GM23338 (cell line): ENCODE results near the gene MBD1. TPM values are rescaled to one million over a fixed set of nuclear protein-coding genes. Genes with fewer than 3 reads are reported as not detected.

Source experiments
- ATAC-seq: fragments of 200-7000 bp; cut with Tn5 transposase; 3 replicates; pipeline ENCODE4 v1.9.1; 2020
- DNase-seq: peaks from one replicate; pipeline ENCODE4 v3.0.0-alpha.2; 2015; ENCODE audit warnings: low spot score
- H2AFZ ChIP-seq: fragments of 200-600 bp; sonication (generic); 2 replicates; pipeline ENCODE4 v1.8.0; 2016; ENCODE audit warnings: antibody characterized with exemption, mild to moderate bottlenecking, moderate library complexity
- H3F3A ChIP-seq: fragments of 200-600 bp; sonication (generic); replicated peaks from 2 replicates; pipeline ENCODE4 v1.8.0; 2017; ENCODE audit warnings: antibody characterized with exemption, mixed run types, low read depth
- H3K27ac ChIP-seq: fragments of 200-600 bp; sonication (generic); 2 replicates; pipeline ENCODE4 v1.6.1; 2016; ENCODE audit warnings: low read depth
- H3K27me3 ChIP-seq: fragments of 200-600 bp; sonication (generic); 2 replicates; pipeline ENCODE4 v1.8.0; 2016; ENCODE audit warnings: mild to moderate bottlenecking, mixed run types, moderate library complexity; ENCODE audit not compliant: insufficient read depth
- H3K36me3 ChIP-seq: fragments of 200-600 bp; sonication (generic); 2 replicates; pipeline ENCODE4 v1.8.0; 2016; ENCODE audit warnings: mild to moderate bottlenecking; ENCODE audit not compliant: insufficient read depth
- H3K4me1 ChIP-seq: fragments of 200-600 bp; sonication (generic); 2 replicates; pipeline ENCODE4 v1.8.0; 2016; ENCODE audit warnings: mild to moderate bottlenecking, moderate library complexity; ENCODE audit not compliant: insufficient read depth
- H3K4me2 ChIP-seq: fragments of 200-600 bp; sonication (generic); 2 replicates; pipeline ENCODE4 v1.7.1; 2017; ENCODE audit warnings: mixed run types
- H3K4me3 ChIP-seq: fragments of 200-600 bp; sonication (generic); 2 replicates; pipeline ENCODE4 v1.6.1; 2016; ENCODE audit warnings: mixed run types
- H3K79me2 ChIP-seq: fragments of 200-600 bp; sonication (generic); replicated peaks from 2 replicates; pipeline ENCODE4 v1.8.0; 2017; ENCODE audit warnings: mild to moderate bottlenecking; ENCODE audit not compliant: insufficient read depth
- H3K9me2 ChIP-seq: fragments of 200-600 bp; sonication (generic); 2 replicates; pipeline ENCODE4 v1.8.0; 2017; ENCODE audit not compliant: insufficient read depth
- H4K20me1 ChIP-seq: fragments of 200-600 bp; sonication (generic); replicated peaks from 2 replicates; pipeline ENCODE4 v1.8.0; 2017; ENCODE audit warnings: mild to moderate bottlenecking; ENCODE audit not compliant: insufficient read depth
- H3K27ac Mint-ChIP-seq: 2 replicates; pipeline ENCODE4 v1.8.0; 2020; ENCODE audit warnings: inconsistent platforms, mild to moderate bottlenecking, moderate library complexity, mixed read lengths
- H3K27me3 Mint-ChIP-seq: 3 replicates; pipeline ENCODE4 v1.8.0; 2022; ENCODE audit warnings: low read depth, mild to moderate bottlenecking, moderate library complexity, mixed read lengths, inconsistent platforms; ENCODE audit not compliant: insufficient read depth, poor library complexity
- H3K36me3 Mint-ChIP-seq: 3 replicates; pipeline ENCODE4 v1.8.0; 2021; ENCODE audit warnings: low read depth, mild to moderate bottlenecking, inconsistent platforms, moderate library complexity, mixed read lengths
- H3K4me1 Mint-ChIP-seq: 3 replicates; pipeline ENCODE4 v1.8.0; 2020; ENCODE audit warnings: mild to moderate bottlenecking, inconsistent platforms, mixed read lengths
- H3K4me3 Mint-ChIP-seq: 3 replicates; pipeline ENCODE4 v1.8.0; 2021; ENCODE audit warnings: moderate library complexity, mild to moderate bottlenecking, inconsistent platforms, mixed read lengths
- H3K9me3 Mint-ChIP-seq: 3 replicates; pipeline ENCODE4 v1.8.0; 2020; ENCODE audit warnings: moderate library complexity, mild to moderate bottlenecking, inconsistent platforms, mixed read lengths
- CREB1 ChIP-seq: fragments of 250-450 bp; sonication (Bioruptor Pico); IDR thresholded peaks from 2 replicates; pipeline ENCODE4 v1.5.0; 2020; ENCODE audit warnings: low read depth, mild to moderate bottlenecking, moderate library complexity
- ETS1 ChIP-seq: IDR thresholded peaks from 2 replicates; pipeline ENCODE4 v1.6.1; 2016; ENCODE audit warnings: antibody characterized with exemption
- EZH2 ChIP-seq: fragments of 200-600 bp; sonication (generic); IDR thresholded peaks from one replicate; pipeline ENCODE4 v1.8.0; 2017; ENCODE audit warnings: antibody characterized with exemption, mild to moderate bottlenecking, low read depth; ENCODE audit not compliant: unreplicated experiment
- EZH2phosphoT487 ChIP-seq: fragments of 200-600 bp; sonication (generic); IDR thresholded peaks from one replicate; pipeline ENCODE4 v1.8.1; 2018; ENCODE audit warnings: antibody characterized with exemption; ENCODE audit not compliant: unreplicated experiment
- JUNB ChIP-seq: IDR thresholded peaks from one replicate; pipeline ENCODE4 v1.6.1; 2016; ENCODE audit warnings: antibody characterized with exemption; ENCODE audit not compliant: unreplicated experiment
- NANOG ChIP-seq: IDR thresholded peaks from 2 replicates; pipeline ENCODE4 v1.6.1; 2016; ENCODE audit warnings: antibody characterized with exemption, borderline replicate concordance
- POLR2AphosphoS5 ChIP-seq: IDR thresholded peaks from 2 replicates; pipeline ENCODE4 v1.6.1; 2016; ENCODE audit warnings: antibody characterized with exemption, low read depth
- STAT1 ChIP-seq: IDR thresholded peaks from one replicate; pipeline ENCODE4 v1.6.1; 2016; ENCODE audit warnings: antibody characterized with exemption; ENCODE audit not compliant: unreplicated experiment
- ZNF114 ChIP-seq: fragments of 250-450 bp; sonication (Bioruptor Pico); IDR thresholded peaks from 2 replicates; pipeline ENCODE4 v1.5.0; 2020; ENCODE audit warnings: mild to moderate bottlenecking, moderate library complexity
- ZNF331 ChIP-seq: fragments of 250-450 bp; sonication (Bioruptor Pico); IDR thresholded peaks from 2 replicates; pipeline ENCODE4 v1.5.0; 2020; ENCODE audit warnings: low read depth, mild to moderate bottlenecking, moderate library complexity
- polyA plus RNA-seq: library from polyadenylated mRNA; unstranded; fragments of >200 nt; fragmentation: Nextera tagmentation; extraction: Ambion mirVana; gene quantifications from 2 replicates; pipeline ENCODE4 v1.2.1, GENCODE V29; 2016
- total RNA-seq: library from RNA; depleted of rRNA; stranded (reverse); fragments of >200 nt; shearing (Covaris generic); gene quantifications from 2 replicates; pipeline ENCODE4 v1.2.3, GENCODE V29; 2014
- TF ChIP-seq, protein P1 (sequence below): IDR thresholded peaks from one replicate; pipeline ENCODE4 v1.6.1; 2018; ENCODE audit warnings: antibody characterized with exemption; ENCODE audit not compliant: unreplicated experiment
- TF ChIP-seq, protein P2 (sequence below), 2 experiments: fragments of 200-600 bp in 1 of 2; sonication (generic) in 1 of 2; conservative IDR thresholded peaks; 2 replicates each; pipeline versions ENCODE4 v1.5.1 to v1.6.1; 2016 to 2017; ENCODE audit warnings: antibody characterized with exemption in 2 of 2, low read depth in 2 of 2, mild to moderate bottlenecking in 2 of 2, moderate library complexity in 1 of 2

Gene MBD1
- total and polyA plus RNA-seq, 2 experiments from 2014 or later = 17.0 to 43.5 TPM

- Mint-ChIP-seq H3K4me1 (no peaks in the 10 kb centered on the region), H3K27me3 (peaks cover 8% of the 10 kb centered on the region), H3K9me3 (peaks cover 49% of the 10 kb centered on the region), H3K27ac (no peak overlapping the region), H3K4me3 (no peak overlapping the region), H3K36me3 (peaks cover 7% of the 10 kb centered on the region; the same call in 1 of the 3 replicates)
- no peak for TF ChIP-seq ZNF331 (CRISPR knock-in tag)
- no peak for TF ChIP-seq POLR2AphosphoS5
- TF ChIP-seq JUNB = no peak
- TF ChIP-seq, protein P1, sequence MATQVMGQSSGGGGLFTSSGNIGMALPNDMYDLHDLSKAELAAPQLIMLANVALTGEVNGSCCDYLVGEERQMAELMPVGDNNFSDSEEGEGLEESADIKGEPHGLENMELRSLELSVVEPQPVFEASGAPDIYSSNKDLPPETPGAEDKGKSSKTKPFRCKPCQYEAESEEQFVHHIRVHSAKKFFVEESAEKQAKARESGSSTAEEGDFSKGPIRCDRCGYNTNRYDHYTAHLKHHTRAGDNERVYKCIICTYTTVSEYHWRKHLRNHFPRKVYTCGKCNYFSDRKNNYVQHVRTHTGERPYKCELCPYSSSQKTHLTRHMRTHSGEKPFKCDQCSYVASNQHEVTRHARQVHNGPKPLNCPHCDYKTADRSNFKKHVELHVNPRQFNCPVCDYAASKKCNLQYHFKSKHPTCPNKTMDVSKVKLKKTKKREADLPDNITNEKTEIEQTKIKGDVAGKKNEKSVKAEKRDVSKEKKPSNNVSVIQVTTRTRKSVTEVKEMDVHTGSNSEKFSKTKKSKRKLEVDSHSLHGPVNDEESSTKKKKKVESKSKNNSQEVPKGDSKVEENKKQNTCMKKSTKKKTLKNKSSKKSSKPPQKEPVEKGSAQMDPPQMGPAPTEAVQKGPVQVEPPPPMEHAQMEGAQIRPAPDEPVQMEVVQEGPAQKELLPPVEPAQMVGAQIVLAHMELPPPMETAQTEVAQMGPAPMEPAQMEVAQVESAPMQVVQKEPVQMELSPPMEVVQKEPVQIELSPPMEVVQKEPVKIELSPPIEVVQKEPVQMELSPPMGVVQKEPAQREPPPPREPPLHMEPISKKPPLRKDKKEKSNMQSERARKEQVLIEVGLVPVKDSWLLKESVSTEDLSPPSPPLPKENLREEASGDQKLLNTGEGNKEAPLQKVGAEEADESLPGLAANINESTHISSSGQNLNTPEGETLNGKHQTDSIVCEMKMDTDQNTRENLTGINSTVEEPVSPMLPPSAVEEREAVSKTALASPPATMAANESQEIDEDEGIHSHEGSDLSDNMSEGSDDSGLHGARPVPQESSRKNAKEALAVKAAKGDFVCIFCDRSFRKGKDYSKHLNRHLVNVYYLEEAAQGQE = no peak
- TF ChIP-seq, protein P2, sequence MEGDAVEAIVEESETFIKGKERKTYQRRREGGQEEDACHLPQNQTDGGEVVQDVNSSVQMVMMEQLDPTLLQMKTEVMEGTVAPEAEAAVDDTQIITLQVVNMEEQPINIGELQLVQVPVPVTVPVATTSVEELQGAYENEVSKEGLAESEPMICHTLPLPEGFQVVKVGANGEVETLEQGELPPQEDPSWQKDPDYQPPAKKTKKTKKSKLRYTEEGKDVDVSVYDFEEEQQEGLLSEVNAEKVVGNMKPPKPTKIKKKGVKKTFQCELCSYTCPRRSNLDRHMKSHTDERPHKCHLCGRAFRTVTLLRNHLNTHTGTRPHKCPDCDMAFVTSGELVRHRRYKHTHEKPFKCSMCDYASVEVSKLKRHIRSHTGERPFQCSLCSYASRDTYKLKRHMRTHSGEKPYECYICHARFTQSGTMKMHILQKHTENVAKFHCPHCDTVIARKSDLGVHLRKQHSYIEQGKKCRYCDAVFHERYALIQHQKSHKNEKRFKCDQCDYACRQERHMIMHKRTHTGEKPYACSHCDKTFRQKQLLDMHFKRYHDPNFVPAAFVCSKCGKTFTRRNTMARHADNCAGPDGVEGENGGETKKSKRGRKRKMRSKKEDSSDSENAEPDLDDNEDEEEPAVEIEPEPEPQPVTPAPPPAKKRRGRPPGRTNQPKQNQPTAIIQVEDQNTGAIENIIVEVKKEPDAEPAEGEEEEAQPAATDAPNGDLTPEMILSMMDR (conservative IDR thresholded peaks at IDR 0.05; ENCODE audit: low read depth in 2 of 2) = no peak
- TF ChIP-seq EZH2 = no peak
- TF ChIP-seq STAT1 = no peak
- no peak for TF ChIP-seq EZH2phosphoT487
- no peak for TF ChIP-seq ZNF114 (CRISPR knock-in tag)
- no peak for TF ChIP-seq CREB1 (CRISPR knock-in tag)
- no peak for TF ChIP-seq NANOG
- TF ChIP-seq ETS1 = no peak
- H3K4me2 ChIP-seq = no peak overlapping the region
- H3F3A ChIP-seq = no peaks in the 10 kb centered on the region
- DNase-seq (no peak), ATAC-seq (no peak)
- no peak overlapping the region for H2AFZ ChIP-seq
- no peaks in the 10 kb centered on the region for H3K4me1 ChIP-seq
- peaks cover 6% of the 10 kb centered on the region for H3K9me2 ChIP-seq
- H3K79me2 ChIP-seq = no peaks in the 10 kb centered on the region
- H3K4me3 ChIP-seq = no peak overlapping the region
- no peaks in the 10 kb centered on the region for H3K27me3 ChIP-seq
- H3K36me3 ChIP-seq = no peaks in the 10 kb centered on the region; the same call in 1 of the 2 replicates
- no peak overlapping the region for H3K27ac ChIP-seq
- H4K20me1 ChIP-seq = no peaks in the 10 kb centered on the region
These were observed 41.2 kb downstream of the MBD1 start for GRCh38 chr18:50240080-50240563.
